HEK293 (cell line): ENCODE results near the gene DSP.
A peak's percentile ranks its signal among the peaks of the same experiment; 100 is the strongest.

Source experiments
- CTCF ChIA-PET: fragments of 350-600 bp; formaldehyde crosslinking; extraction: SDS; loops from one replicate; lab custom pipeline; 2021; ENCODE audit warnings: antibody characterized with exemption; lab: Yijun Ruan, JAX
- POLR2A ChIA-PET: fragments of 300-600 bp; formaldehyde crosslinking; extraction: SDS; loops from one replicate; lab custom pipeline; 2020; ENCODE audit warnings: antibody characterized with exemption, inconsistent platforms; lab: Yijun Ruan, JAX
- H3K27ac ChIP-seq: fragments of 200-500 bp; sonication (Bioruptor generic); 2 replicates; pipeline ENCODE4 v1.5.1; 2014; ENCODE audit warnings: low read depth, low read length, control low read depth, inconsistent platforms; ENCODE audit errors: extremely low read depth
- H3K36me3 ChIP-seq, 2 experiments: fragments of 200-500 bp in 1 of 2; sonication (Bioruptor generic) in 1 of 2; 1 replicate in 1 of 2; 2 replicates in 1 of 2; pipeline ENCODE4 v1.5.1; 2014 to 2017; ENCODE audit warnings: inconsistent platforms in 2 of 2, low read length in 2 of 2; ENCODE audit not compliant: control insufficient read depth in 2 of 2, insufficient read depth in 1 of 2
- H3K4me1 ChIP-seq: fragments of 200-500 bp; sonication (Bioruptor generic); 2 replicates; pipeline ENCODE4 v1.5.1; 2014; ENCODE audit warnings: mild to moderate bottlenecking, low read length, inconsistent platforms; ENCODE audit not compliant: control insufficient read depth, insufficient read depth
- H3K4me3 ChIP-seq: 2 replicates; pipeline ENCODE4 v1.5.1; 2011; ENCODE audit warnings: low read depth, mild to moderate bottlenecking, control low read depth, low read length, moderate library complexity
- H3K9me3 ChIP-seq: fragments of 200-500 bp; sonication (Bioruptor generic); 2 replicates; pipeline ENCODE4 v1.5.1; 2014; ENCODE audit warnings: low read depth, low read length, inconsistent platforms; ENCODE audit not compliant: control insufficient read depth, insufficient read depth
- HIC1 ChIP-seq: fragments of 450-650 bp; formaldehyde crosslinking; IDR thresholded peaks from 2 replicates; pipeline ENCODE4 v1.5.1; 2016; ENCODE audit warnings: missing biosample characterization, missing genetic modification characterization
- KLF1 ChIP-seq: fragments of 450-650 bp; formaldehyde crosslinking; IDR thresholded peaks from 2 replicates; pipeline ENCODE4 v1.5.1; 2016; ENCODE audit warnings: missing biosample characterization, missing genetic modification characterization
- KLF10 ChIP-seq: fragments of 450-650 bp; IDR thresholded peaks from 2 replicates; pipeline ENCODE4 v1.5.1; 2018; ENCODE audit warnings: missing biosample characterization, mild to moderate bottlenecking, missing genetic modification characterization
- OVOL3 ChIP-seq: fragments of 450-650 bp; formaldehyde crosslinking; IDR thresholded peaks from 2 replicates; pipeline ENCODE4 v1.5.1; 2016; ENCODE audit warnings: missing biosample characterization, missing genetic modification characterization
- YY1 ChIP-seq: fragments of 450-650 bp; formaldehyde crosslinking; IDR thresholded peaks from 2 replicates; pipeline ENCODE4 v1.5.1; 2018; ENCODE audit warnings: missing biosample characterization, missing genetic modification characterization
- ZBTB21 ChIP-seq: fragments of 450-650 bp; formaldehyde crosslinking; IDR thresholded peaks from 2 replicates; pipeline ENCODE4 v1.5.1; 2017; ENCODE audit warnings: missing biosample characterization, missing genetic modification characterization
- ZBTB44 ChIP-seq: fragments of 450-650 bp; IDR thresholded peaks from 2 replicates; pipeline ENCODE4 v1.5.1; 2018; ENCODE audit warnings: missing biosample characterization, mild to moderate bottlenecking, missing genetic modification characterization
- ZFP41 ChIP-seq: fragments of 450-650 bp; formaldehyde crosslinking; IDR thresholded peaks from 2 replicates; pipeline ENCODE4 v1.5.1; 2016; ENCODE audit warnings: missing biosample characterization, missing genetic modification characterization, borderline replicate concordance
- ZNF112 ChIP-seq: fragments of 450-650 bp; formaldehyde crosslinking; IDR thresholded peaks from 2 replicates; pipeline ENCODE4 v1.5.0; 2017; ENCODE audit warnings: missing biosample characterization, missing genetic modification characterization
- ZNF140 ChIP-seq: fragments of 450-650 bp; formaldehyde crosslinking; IDR thresholded peaks from 2 replicates; pipeline ENCODE4 v1.5.1; 2016; ENCODE audit warnings: missing biosample characterization, missing genetic modification characterization
- ZNF169 ChIP-seq: fragments of 450-650 bp; formaldehyde crosslinking; IDR thresholded peaks from 2 replicates; pipeline ENCODE4 v1.5.1; 2016; ENCODE audit warnings: missing biosample characterization, missing genetic modification characterization
- ZNF175 ChIP-seq: fragments of 450-650 bp; formaldehyde crosslinking; IDR thresholded peaks from 2 replicates; pipeline ENCODE4 v1.5.1; 2016; ENCODE audit warnings: missing biosample characterization, missing genetic modification characterization
- ZNF221 ChIP-seq: fragments of 450-650 bp; formaldehyde crosslinking; IDR thresholded peaks from 2 replicates; pipeline ENCODE4 v1.5.1; 2017; ENCODE audit warnings: missing biosample characterization, missing genetic modification characterization, borderline replicate concordance
- ZNF266 ChIP-seq: fragments of 450-650 bp; formaldehyde crosslinking; IDR thresholded peaks from 2 replicates; pipeline ENCODE4 v1.5.1; 2016; ENCODE audit warnings: missing biosample characterization, missing genetic modification characterization, low read depth
- ZNF280D ChIP-seq: fragments of 450-650 bp; formaldehyde crosslinking; IDR thresholded peaks from 2 replicates; pipeline ENCODE4 v1.5.1; 2016; ENCODE audit warnings: missing biosample characterization, missing genetic modification characterization
- ZNF404 ChIP-seq: fragments of 450-650 bp; formaldehyde crosslinking; IDR thresholded peaks from 2 replicates; pipeline ENCODE4 v1.5.1; 2017; ENCODE audit warnings: missing biosample characterization, missing genetic modification characterization
- ZNF449 ChIP-seq: fragments of 450-650 bp; formaldehyde crosslinking; IDR thresholded peaks from 2 replicates; pipeline ENCODE4 v1.5.1; 2017; ENCODE audit warnings: missing biosample characterization, mild to moderate bottlenecking, missing genetic modification characterization, moderate library complexity
- ZNF513 ChIP-seq: fragments of 450-650 bp; IDR thresholded peaks from 2 replicates; pipeline ENCODE4 v1.5.1; 2018; ENCODE audit warnings: missing biosample characterization, missing genetic modification characterization
- ZNF561 ChIP-seq: fragments of 450-650 bp; IDR thresholded peaks from 2 replicates; pipeline ENCODE4 v1.5.1; 2018; ENCODE audit warnings: missing biosample characterization, missing genetic modification characterization, borderline replicate concordance
- ZNF658 ChIP-seq: fragments of 450-650 bp; formaldehyde crosslinking; IDR thresholded peaks from 2 replicates; pipeline ENCODE4; 2016; ENCODE audit warnings: missing biosample characterization, missing genetic modification characterization
- ZNF664 ChIP-seq: fragments of 450-650 bp; formaldehyde crosslinking; IDR thresholded peaks from 2 replicates; pipeline ENCODE4 v1.5.1; 2016; ENCODE audit warnings: missing biosample characterization, missing genetic modification characterization
- ZNF704 ChIP-seq: fragments of 450-650 bp; formaldehyde crosslinking; IDR thresholded peaks from 2 replicates; pipeline ENCODE4 v1.5.1; 2016; ENCODE audit warnings: missing biosample characterization, missing genetic modification characterization
- ZNF707 ChIP-seq: fragments of 450-650 bp; formaldehyde crosslinking; IDR thresholded peaks from 2 replicates; pipeline ENCODE4 v1.5.1; 2016; ENCODE audit warnings: missing biosample characterization, missing genetic modification characterization
- ZSCAN18 ChIP-seq: fragments of 450-650 bp; formaldehyde crosslinking; IDR thresholded peaks from 2 replicates; pipeline ENCODE4 v1.5.1; 2016; ENCODE audit warnings: missing biosample characterization, missing genetic modification characterization

The DSP gene

GRCh38 chr6:7541175-7542064 is at the start of gene DSP:
TSS of gene DSP (plus strand) at chr6:7541671. CDS start at chr6:7541916, 245 bp downstream.
- Histone ChIP-seq H3K4me3 (peak within 1 kb of the TSS; percentile 74), H3K4me1 (peaks cover 42% of the 10 kb centered on the region), H3K9me3 (no peaks in the 10 kb centered on the region), H3K36me3 (no peaks in the 10 kb centered on the region), H3K27ac (peak within 1 kb of the TSS; percentile 96)
- ChIA-PET POLR2A (interaction anchor here (0.9 to 2.2 kb wide), 20 partner anchors 9 to 227 kb away, joined by 3 to 35 read pairs (median 4); partner anchors contain the start of genes CAGE1, RIOK1 and SNRNP48), CTCF (interaction anchor here (0.7 to 1.7 kb wide), 6 partner anchors 91 to 265 kb away, joined by 3 to 5 read pairs (median 4); no protein-coding TSS in a partner anchor)
- TF ChIP-seq ZSCAN18: no peak
- TF ChIP-seq YY1: no peak
- TF ChIP-seq ZNF513: no peak
- peak; percentile 83 for TF ChIP-seq KLF10 (tag by site-specific recombination)
- no peak for TF ChIP-seq ZNF169 (tag by site-specific recombination)
- TF ChIP-seq ZBTB21 (tag by site-specific recombination): no peak
- no peak for TF ChIP-seq OVOL3
- TF ChIP-seq ZNF404 (tag by site-specific recombination): no peak
- no peak for TF ChIP-seq ZNF280D (tag by site-specific recombination)
- no peak for TF ChIP-seq ZNF704 (tag by site-specific recombination)
- no peak for TF ChIP-seq ZBTB44
- TF ChIP-seq ZNF175 (tag by site-specific recombination): no peak
- peak; percentile 87 for TF ChIP-seq KLF1 (tag by site-specific recombination)
- peak; percentile 64; the same call in 1 of the 2 replicates for TF ChIP-seq HIC1 (tag by site-specific recombination)
- TF ChIP-seq ZNF658 (tag by site-specific recombination): no peak
- no peak for TF ChIP-seq ZNF221 (tag by site-specific recombination)
- no peak for TF ChIP-seq ZNF707 (tag by site-specific recombination)
- TF ChIP-seq ZNF449: peak; percentile 17; the same call in 1 of the 2 replicates
- no peak for TF ChIP-seq ZNF266
- no peak for TF ChIP-seq ZFP41 (tag by site-specific recombination)
- no peak for TF ChIP-seq ZNF112 (tag by site-specific recombination)
- 0 out of 2 replicates have a peak, but pooled peaks have one; percentile 62 for TF ChIP-seq ZNF561 (tag by site-specific recombination)
- TF ChIP-seq ZNF664: no peak
- TF ChIP-seq ZNF140 (tag by site-specific recombination): no peak
